ENCODE results near the gene NTHL1. TPM values are rescaled to one million over a fixed set of nuclear protein-coding genes. Genes with fewer than 3 reads are reported as not detected.

NTHL1 gene
- total RNA-seq, 1 experiment from 2014 or later, result 33.9 TPM

- H3K4me1 ChIP-seq (replicated peaks), result peaks cover 28% of the 10 kb centered on the region
- H3K9me3 ChIP-seq (replicated peaks), result peaks cover 7% of the 10 kb centered on the region
- peak in 1 of 2 experiments; percentile 93 for DNase-seq (ENCODE audit: low read depth in 1 of 2, low spot score in 2 of 2)
- H3K4me3 ChIP-seq, result no peak overlapping the region
- no peak overlapping the region for H3K27ac ChIP-seq
- peaks cover 12% of the 10 kb centered on the region for H3K27me3 ChIP-seq (replicated peaks)
- peaks cover 19% of the 10 kb centered on the region for H3K36me3 ChIP-seq
Measured at GRCh38 chr16:1991948-1992703, 55.5 kb downstream of the NTHL1 start.

- H3K4me1 ChIP-seq (replicated peaks), result peaks cover 23% of the 10 kb centered on the region
- no peak overlapping the region for H3K27ac ChIP-seq
- no peak for DNase-seq (ENCODE audit: low read depth in 1 of 2, low spot score in 2 of 2)
- peaks cover 7% of the 10 kb centered on the region for H3K9me3 ChIP-seq (replicated peaks)
- peaks cover 19% of the 10 kb centered on the region for H3K36me3 ChIP-seq
- H3K27me3 ChIP-seq (replicated peaks), result peaks cover 12% of the 10 kb centered on the region
- H3K4me3 ChIP-seq, result no peak overlapping the region
Measured at GRCh38 chr16:1991588-1991947, 56.1 kb downstream of the NTHL1 start.

- Histone ChIP-seq H3K9me3 (replicated peaks) (peaks cover 7% of the 10 kb centered on the region), H3K27ac (no peak overlapping the region), H3K4me1 (replicated peaks) (peaks cover 19% of the 10 kb centered on the region), H3K36me3 (peaks cover 19% of the 10 kb centered on the region), H3K4me3 (no peak overlapping the region), H3K27me3 (replicated peaks) (peaks cover 12% of the 10 kb centered on the region)
- no peak for DNase-seq (ENCODE audit: low read depth in 1 of 2, low spot score in 2 of 2)
Measured at GRCh38 chr16:1991135-1991551, 56.5 kb downstream of the NTHL1 start.

DNA sequence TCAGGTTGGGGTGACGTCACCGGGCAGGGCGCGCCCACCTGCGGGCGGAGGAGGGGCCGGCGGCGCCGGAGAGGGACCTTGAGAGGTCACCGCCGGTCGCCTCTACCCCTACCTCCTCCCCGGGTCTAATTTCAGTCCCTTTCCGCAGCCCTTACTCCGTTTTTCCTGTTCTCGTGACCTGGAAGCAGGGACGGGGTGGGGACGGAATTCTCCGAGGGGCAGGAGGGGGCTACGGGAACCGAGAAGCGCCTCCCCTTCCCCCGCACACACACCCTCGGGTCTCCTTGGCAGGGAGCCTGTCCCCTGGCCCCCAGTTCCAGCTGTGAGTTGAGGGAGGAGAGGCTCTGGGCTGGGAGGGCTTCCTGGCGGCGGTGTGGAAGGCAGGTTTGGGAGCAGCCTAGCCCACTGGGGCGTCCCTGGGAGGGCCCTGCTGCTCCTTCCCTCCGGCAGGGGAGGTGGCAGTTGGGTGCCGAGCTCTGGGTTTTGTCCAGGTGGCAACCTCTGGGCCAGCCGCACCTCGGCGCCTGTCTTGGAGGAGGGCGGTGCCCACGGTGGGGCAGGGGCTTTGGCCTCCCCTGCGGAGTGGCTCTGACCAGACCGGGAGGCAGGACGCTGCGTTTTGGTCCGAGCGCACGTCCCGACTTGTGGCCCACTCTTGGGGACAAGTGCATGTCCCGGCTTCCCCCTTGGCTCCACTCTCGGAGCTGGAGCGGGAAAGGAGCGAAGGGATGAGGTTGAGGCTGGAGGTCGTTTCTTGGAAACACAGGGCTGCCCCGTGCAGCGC lies 57.1 kb downstream of the NTHL1 start:
- no peak for DNase-seq (ENCODE audit: low read depth in 1 of 2, low spot score in 2 of 2)
- H3K36me3 ChIP-seq, result peaks cover 24% of the 10 kb centered on the region
- peaks cover 7% of the 10 kb centered on the region for H3K9me3 ChIP-seq (replicated peaks)
- no peak overlapping the region for H3K4me3 ChIP-seq
- H3K27ac ChIP-seq, result no peak overlapping the region
- H3K27me3 ChIP-seq (replicated peaks), result peaks cover 12% of the 10 kb centered on the region
- peaks cover 19% of the 10 kb centered on the region for H3K4me1 ChIP-seq (replicated peaks)

- DNase-seq (ENCODE audit: low read depth in 1 of 2, low spot score in 2 of 2), result no peak
- Histone ChIP-seq H3K27ac (no peak overlapping the region), H3K9me3 (replicated peaks) (peaks cover 7% of the 10 kb centered on the region), H3K4me1 (replicated peaks) (peaks cover 24% of the 10 kb centered on the region), H3K4me3 (peak overlapping the region; percentile 23), H3K27me3 (replicated peaks) (peaks cover 12% of the 10 kb centered on the region), H3K36me3 (peaks cover 24% of the 10 kb centered on the region)
Measured at GRCh38 chr16:1990101-1990350, 57.6 kb downstream of the NTHL1 start.

Other genes starting within 250 kb of the NTHL1 start
- gene HAGH, start 221.0 kb downstream of the NTHL1 start, total RNA-seq (2014; rRNA removed; shearing (Covaris generic)), result 22.2 and 65.3 TPM in 2 replicates
- 38.8 and 90.3 TPM in 2 replicates for gene FAHD1, start 220.6 kb downstream of the NTHL1 start, total RNA-seq (2014; rRNA removed; shearing (Covaris generic))
- not detected in 2 replicates for gene MEIOB, start 175.7 kb downstream of the NTHL1 start, total RNA-seq (2014; rRNA removed; shearing (Covaris generic))
- gene HS3ST6, start 129.4 kb downstream of the NTHL1 start, total RNA-seq (2014; rRNA removed; shearing (Covaris generic)), result not detected in 2 replicates
- 13.9 and 21.3 TPM in 2 replicates for gene MSRB1, start 104.6 kb downstream of the NTHL1 start, total RNA-seq (2014; rRNA removed; shearing (Covaris generic))
- not detected in 2 replicates for gene RPL3L, start 93.1 kb downstream of the NTHL1 start, total RNA-seq (2014; rRNA removed; shearing (Covaris generic))
- 273 and 292 TPM in 2 replicates for gene NDUFB10, start 88.3 kb downstream of the NTHL1 start, total RNA-seq (2014; rRNA removed; shearing (Covaris generic))
- gene RPS2, start 83.0 kb downstream of the NTHL1 start, total RNA-seq (2014; rRNA removed; shearing (Covaris generic)), result 2,199 and 2,611 TPM in 2 replicates
- not detected in 2 replicates for gene RNF151, start 81.0 kb downstream of the NTHL1 start, total RNA-seq (2014; rRNA removed; shearing (Covaris generic))
- gene TBL3, start 75.8 kb downstream of the NTHL1 start, total RNA-seq (2014; rRNA removed; shearing (Covaris generic)), result 68.0 and 156 TPM in 2 replicates
- 0.16 TPM in 1 of 2 replicates, not detected in the other for gene NOXO1, start 66.4 kb downstream of the NTHL1 start, total RNA-seq (2014; rRNA removed; shearing (Covaris generic))
- 26.9 and 31.8 TPM in 2 replicates for gene GFER, start 63.6 kb downstream of the NTHL1 start, total RNA-seq (2014; rRNA removed; shearing (Covaris generic))
- 1.8 and 7.3 TPM in 2 replicates for gene SYNGR3, start 57.9 kb downstream of the NTHL1 start, total RNA-seq (2014; rRNA removed; shearing (Covaris generic))
- gene ZNF598, start 38.0 kb downstream of the NTHL1 start, total RNA-seq (2014; rRNA removed; shearing (Covaris generic)), result 13.5 and 20.4 TPM in 2 replicates
- not detected in 2 replicates for gene NPW, start 28.0 kb downstream of the NTHL1 start, total RNA-seq (2014; rRNA removed; shearing (Covaris generic))
- gene NHERF2, start 20.9 kb downstream of the NTHL1 start, total RNA-seq (2014; rRNA removed; shearing (Covaris generic)), result 50.2 and 57.3 TPM in 2 replicates
- gene TSC2, start 151 bp upstream of the NTHL1 start, total RNA-seq (2014; rRNA removed; shearing (Covaris generic)), result 36.9 and 51.9 TPM in 2 replicates
- 60.4 and 97.9 TPM in 2 replicates for gene PKD1, start 88.1 kb upstream of the NTHL1 start, total RNA-seq (2014; rRNA removed; shearing (Covaris generic))
- 0.16 TPM in 1 of 2 replicates, not detected in the other for gene RAB26, start 100.8 kb upstream of the NTHL1 start, total RNA-seq (2014; rRNA removed; shearing (Covaris generic))
- gene TRAF7, start 107.9 kb upstream of the NTHL1 start, total RNA-seq (2014; rRNA removed; shearing (Covaris generic)), result 26.4 and 39.5 TPM in 2 replicates
- gene CASKIN1, start 148.8 kb upstream of the NTHL1 start, total RNA-seq (2014; rRNA removed; shearing (Covaris generic)), result not detected in 2 replicates
- 25.3 and 34.1 TPM in 2 replicates for gene MLST8, start 157.6 kb upstream of the NTHL1 start, total RNA-seq (2014; rRNA removed; shearing (Covaris generic))
- gene BRICD5, start 163.0 kb upstream of the NTHL1 start, total RNA-seq (2014; rRNA removed; shearing (Covaris generic)), result 0.88 and 4.6 TPM in 2 replicates
- 37.8 and 47.1 TPM in 2 replicates for gene PGP, start 167.0 kb upstream of the NTHL1 start, total RNA-seq (2014; rRNA removed; shearing (Covaris generic))
- 44.7 and 47.6 TPM in 2 replicates for gene E4F1, start 175.8 kb upstream of the NTHL1 start, total RNA-seq (2014; rRNA removed; shearing (Covaris generic))
- 1.4 TPM in 2 replicates for gene DNASE1L2, start 188.6 kb upstream of the NTHL1 start, total RNA-seq (2014; rRNA removed; shearing (Covaris generic))
- gene ECI1, start 203.8 kb upstream of the NTHL1 start, total RNA-seq (2014; rRNA removed; shearing (Covaris generic)), result 80.2 and 93.3 TPM in 2 replicates
- 122 and 164 TPM in 2 replicates for gene RNPS1, start 220.3 kb upstream of the NTHL1 start, total RNA-seq (2014; rRNA removed; shearing (Covaris generic))

All from SJSA1 (cell line).